GM11168 (cell line): ENCODE results near the gene PRR16.
"Not testable (repeated sequence)": the region's sequence is repeated elsewhere in the genome, so short reads cannot be mapped to it uniquely, and the experiment has no call there.

ENCODE experiments used
- in situ Hi-C: fragments of 300-500 bp; cut with MboI; formaldehyde crosslinking; loops from one replicate; pipeline ENCODE4 v1.12.0; 2022; ENCODE audit warnings: low sequenced_read_pairs; ENCODE audit not compliant: unreplicated experiment

The PRR16 gene

GRCh38 chr5:120463991-120464626 is at the start of gene PRR16:
Gene PRR16 (plus strand): TSS chr5:120464300.
- in situ Hi-C loops, result no loop called here

GRCh38 chr5:120415985-120416384 is 48.1 kb upstream of the PRR16 start:
- in situ Hi-C loops, result no loop called here

GRCh38 chr5:120419127-120419526 is 45.0 kb upstream of the PRR16 start:
- in situ Hi-C loops, result no loop called here

GRCh38 chr5:120426633-120427275 is 37.3 kb upstream of the PRR16 start:
- in situ Hi-C loops, result not testable (repeated sequence)

GRCh38 chr5:120430572-120430971 is 33.5 kb upstream of the PRR16 start:
- in situ Hi-C loops, result no loop called here

GRCh38 chr5:120432861-120433260 is 31.2 kb upstream of the PRR16 start:
- in situ Hi-C loops, result no loop called here

- in situ Hi-C loops, result no loop called here
These were observed 29.0 kb upstream of the PRR16 start for GRCh38 chr5:120435129-120435528.

- in situ Hi-C loops, result no loop called here
These were observed 27.1 kb upstream of the PRR16 start for GRCh38 chr5:120436996-120437395.

GRCh38 chr5:120442694-120443093 is 21.4 kb upstream of the PRR16 start:
- in situ Hi-C loops, result no loop called here

- in situ Hi-C loops, result no loop called here
These were observed 20.5 kb upstream of the PRR16 start for GRCh38 chr5:120443607-120444006.

- in situ Hi-C loops, result no loop called here
These were observed 18.0 kb upstream of the PRR16 start for GRCh38 chr5:120446068-120446492.

GRCh38 chr5:120446901-120447300 is 17.2 kb upstream of the PRR16 start:
- in situ Hi-C loops, result no loop called here

GRCh38 chr5:120447706-120448239 is 16.3 kb upstream of the PRR16 start:
- in situ Hi-C loops, result no loop called here

GRCh38 chr5:120449501-120449900 is 14.6 kb upstream of the PRR16 start:
- in situ Hi-C loops, result no loop called here

GRCh38 chr5:120450910-120451309 is 13.2 kb upstream of the PRR16 start:
- in situ Hi-C loops, result no loop called here

- in situ Hi-C loops, result no loop called here
These were observed 12.7 kb upstream of the PRR16 start for GRCh38 chr5:120451445-120451844.

- in situ Hi-C loops, result no loop called here
These were observed 11.6 kb upstream of the PRR16 start for GRCh38 chr5:120452471-120452870.

GRCh38 chr5:120454094-120454798 is 9.9 kb upstream of the PRR16 start:
- in situ Hi-C loops, result no loop called here

GRCh38 chr5:120456006-120456405 is 8.1 kb upstream of the PRR16 start:
- in situ Hi-C loops, result no loop called here

- in situ Hi-C loops, result no loop called here
These were observed 6.1 kb upstream of the PRR16 start for GRCh38 chr5:120457839-120458507.

GRCh38 chr5:120458508-120458847 is 5.6 kb upstream of the PRR16 start:
- in situ Hi-C loops, result not testable (repeated sequence)
